HG02759 (cell line): ENCODE data around the gene KLHL29.
A peak's percentile ranks its signal among the peaks of the same experiment; 100 is the strongest.

Experiments used
- ATAC-seq: cut with Tn5 transposase; IDR thresholded peaks from one replicate; pipeline ENCODE4 v1.9.1; 2021; ENCODE audit warnings: mild to moderate bottlenecking, moderate library complexity; ENCODE audit not compliant: unreplicated experiment

Gene KLHL29

GRCh38 chr2:23445450-23445868 is 60.5 kb downstream of the KLHL29 start:
- ATAC-seq: no peak

GRCh38 chr2:23446916-23447315 is 61.9 kb downstream of the KLHL29 start:
- ATAC-seq: no peak

GRCh38 chr2:23447405-23447804 is 62.4 kb downstream of the KLHL29 start:
- ATAC-seq: no peak

GRCh38 chr2:23448906-23449305 is 63.9 kb downstream of the KLHL29 start:
- ATAC-seq: no peak

- ATAC-seq: peak; percentile 80
These were observed 64.4 kb downstream of the KLHL29 start for GRCh38 chr2:23449413-23449812.

- no peak for ATAC-seq
These were observed 64.9 kb downstream of the KLHL29 start for GRCh38 chr2:23449831-23450331.

GRCh38 chr2:23452372-23452771 is 67.4 kb downstream of the KLHL29 start:
- no peak for ATAC-seq

GRCh38 chr2:23452853-23453420 is 68.0 kb downstream of the KLHL29 start:
- ATAC-seq: peak; percentile 62

GRCh38 chr2:23453432-23453831 is 68.5 kb downstream of the KLHL29 start:
- no peak for ATAC-seq

GRCh38 chr2:23453836-23454460 is 69.0 kb downstream of the KLHL29 start:
- no peak for ATAC-seq

- ATAC-seq: no peak
These were observed 69.6 kb downstream of the KLHL29 start for GRCh38 chr2:23454501-23455120.

GRCh38 chr2:23456396-23456795 is 71.4 kb downstream of the KLHL29 start:
- no peak for ATAC-seq

- ATAC-seq: no peak
These were observed 72.1 kb downstream of the KLHL29 start for GRCh38 chr2:23456881-23457760.

- no peak for ATAC-seq
These were observed 73.2 kb downstream of the KLHL29 start for GRCh38 chr2:23457990-23458682.

GRCh38 chr2:23459032-23459431 is 74.1 kb downstream of the KLHL29 start:
- ATAC-seq: no peak

- ATAC-seq: peak; percentile 55
These were observed 75.2 kb downstream of the KLHL29 start for GRCh38 chr2:23460228-23460627.

GRCh38 chr2:23460993-23461392 is 76.0 kb downstream of the KLHL29 start:
- no peak for ATAC-seq

GRCh38 chr2:23464156-23464555 is 79.2 kb downstream of the KLHL29 start:
- ATAC-seq: no peak

GRCh38 chr2:23464905-23465537 is 80.0 kb downstream of the KLHL29 start:
- ATAC-seq: no peak

GRCh38 chr2:23465936-23466335 is 81.0 kb downstream of the KLHL29 start:
- ATAC-seq: no peak
